Bone marrow (tissue), 2 donors: ENCODE measurements around the gene CX3CR1.

Experiments used
- DNase-seq, 2 donors: peaks; one replicate each; lab custom pipeline; 2025; lab: John Stamatoyannopoulos, UW

CX3CR1 gene

DNA sequence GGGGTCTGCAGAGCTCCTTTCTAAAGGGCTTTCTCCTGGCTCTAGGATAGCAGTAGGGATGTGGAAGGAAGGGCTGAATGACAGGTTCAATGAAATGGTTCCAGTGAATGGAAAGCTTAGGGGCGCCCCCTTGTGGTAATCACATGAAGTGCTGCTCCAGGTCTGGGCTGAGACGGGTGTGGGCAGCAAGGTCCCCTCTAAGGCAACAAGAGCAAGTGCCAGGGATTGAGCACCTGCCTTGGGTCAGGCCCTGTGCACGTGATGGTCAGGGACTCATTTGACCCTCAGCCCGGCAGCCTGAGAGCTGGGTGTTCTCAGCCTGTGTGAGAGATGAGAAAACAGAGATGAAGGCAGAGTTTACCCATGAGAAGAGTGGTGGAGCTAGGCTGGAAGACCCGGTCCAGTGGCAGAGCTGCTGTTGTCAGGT, 12.1 kb upstream of the CX3CR1 start:
- peak; percentile 37 to 50 for DNase-seq

GRCh38 chr3:39290255-39290654, 10.4 kb upstream of the CX3CR1 start:
- DNase-seq, result no peak

- no peak for DNase-seq
Observed at GRCh38 chr3:39289107-39289506, 9.3 kb upstream of the CX3CR1 start.

DNA sequence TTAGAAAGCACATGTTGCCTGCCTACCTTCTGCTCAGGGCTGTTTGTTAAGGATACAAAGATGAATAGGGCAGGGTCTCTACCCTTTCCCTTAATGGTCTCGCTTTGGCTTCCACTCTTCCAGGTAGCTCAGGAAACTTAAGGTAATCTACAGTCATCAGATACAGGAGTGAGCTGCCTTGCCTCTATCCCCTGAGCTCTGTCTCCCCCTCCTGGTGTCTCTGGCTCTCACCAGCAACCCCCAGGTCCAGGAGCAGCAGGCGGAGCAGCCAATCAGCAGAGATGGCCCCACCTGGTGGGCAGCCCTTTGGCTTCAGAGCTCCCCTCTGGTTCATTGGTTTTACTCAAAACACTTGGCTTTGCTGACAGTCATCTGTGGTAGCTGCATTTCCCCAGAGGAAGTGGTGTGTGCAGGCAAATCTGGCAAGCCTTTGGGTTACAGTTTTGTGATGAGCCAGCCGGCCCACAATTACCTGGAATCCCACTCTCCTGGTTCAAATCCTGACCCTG, 8.5 kb upstream of the CX3CR1 start:
- peak; percentile 25 to 93 for DNase-seq

GRCh38 chr3:39287216-39288164, 7.7 kb upstream of the CX3CR1 start:
- DNase-seq, result no peak

DNA sequence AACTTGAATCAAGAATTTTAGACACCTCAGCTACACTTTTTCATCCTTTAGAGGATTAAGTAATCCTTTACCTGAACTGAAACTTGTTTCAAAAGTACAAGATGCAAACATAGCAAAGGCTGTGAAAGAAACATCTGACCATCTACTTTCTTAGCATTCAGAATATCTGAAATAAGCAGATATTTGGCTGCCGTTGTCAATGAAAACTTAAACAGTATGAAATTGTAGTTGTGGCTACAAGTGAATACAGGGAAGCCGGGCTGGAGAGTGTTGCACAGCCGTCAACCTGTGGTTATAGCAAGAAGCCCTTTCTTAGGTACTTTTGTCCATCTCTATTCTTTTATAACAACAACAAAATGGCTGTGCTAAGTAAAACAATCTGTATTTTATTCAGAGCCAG, 6.9 kb upstream of the CX3CR1 start:
- no peak for DNase-seq

DNA sequence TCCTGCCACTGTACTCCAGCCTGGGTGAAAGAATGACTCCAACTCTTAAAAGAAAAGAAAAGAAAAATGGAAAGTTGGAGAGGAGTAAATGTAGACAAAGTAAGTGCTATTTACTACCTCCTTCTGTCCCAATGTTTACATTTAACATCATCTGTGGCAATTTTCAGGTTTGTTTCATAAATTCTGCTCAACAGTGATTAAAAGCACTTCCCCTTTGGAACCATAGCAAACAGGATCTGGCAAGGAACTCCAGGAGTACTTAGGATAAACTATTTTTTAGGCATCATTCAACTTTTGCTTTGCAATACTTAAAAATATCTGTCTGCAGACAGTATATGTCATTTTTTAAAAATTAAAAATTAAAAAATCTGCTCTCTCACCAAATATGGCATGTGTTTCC, 5.5 kb upstream of the CX3CR1 start:
- DNase-seq, result no peak

DNA sequence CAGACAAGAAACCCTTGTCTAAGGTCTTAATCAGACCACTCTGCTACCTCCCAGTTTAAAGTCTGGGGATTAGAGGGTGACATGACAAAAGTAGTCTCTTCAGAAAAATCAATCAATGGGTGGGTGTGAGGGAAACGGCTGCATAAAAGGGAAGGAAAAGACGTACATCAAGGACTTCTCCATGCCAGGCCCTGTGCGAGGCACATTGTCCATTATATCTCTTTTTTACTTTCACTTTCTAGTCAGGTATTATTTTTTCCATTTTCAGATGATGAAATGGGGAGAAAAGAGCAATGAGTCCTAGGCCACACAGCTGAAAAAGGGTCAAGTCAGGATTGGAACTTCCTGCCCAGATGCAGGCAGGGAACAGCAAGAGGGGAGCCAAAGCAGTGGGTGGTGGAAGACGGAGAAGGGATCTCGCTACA, 4.6 kb upstream of the CX3CR1 start:
- peak in 1 of 2 donors; percentile 59 for DNase-seq

DNA sequence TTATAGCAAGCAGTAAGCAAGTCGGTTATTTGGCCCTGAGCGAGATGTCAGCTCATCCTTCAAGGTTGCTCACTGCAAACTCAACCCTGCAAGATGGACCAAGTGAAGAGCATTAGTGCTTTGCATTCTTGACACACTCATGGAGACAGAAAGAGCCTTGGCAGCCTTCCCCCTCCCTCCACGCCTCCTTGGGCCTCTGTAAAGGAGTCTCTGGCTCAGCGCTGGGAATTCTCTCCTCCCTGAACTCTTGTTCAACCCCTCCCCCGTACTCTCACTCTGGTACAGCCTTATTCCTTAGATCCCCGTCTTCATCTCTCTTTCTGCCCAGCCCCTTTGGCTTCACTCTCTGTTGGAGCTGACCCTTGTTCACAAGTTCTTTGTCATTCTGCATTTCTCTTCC, 2.2 kb upstream of the CX3CR1 start:
- DNase-seq, result no peak

DNA sequence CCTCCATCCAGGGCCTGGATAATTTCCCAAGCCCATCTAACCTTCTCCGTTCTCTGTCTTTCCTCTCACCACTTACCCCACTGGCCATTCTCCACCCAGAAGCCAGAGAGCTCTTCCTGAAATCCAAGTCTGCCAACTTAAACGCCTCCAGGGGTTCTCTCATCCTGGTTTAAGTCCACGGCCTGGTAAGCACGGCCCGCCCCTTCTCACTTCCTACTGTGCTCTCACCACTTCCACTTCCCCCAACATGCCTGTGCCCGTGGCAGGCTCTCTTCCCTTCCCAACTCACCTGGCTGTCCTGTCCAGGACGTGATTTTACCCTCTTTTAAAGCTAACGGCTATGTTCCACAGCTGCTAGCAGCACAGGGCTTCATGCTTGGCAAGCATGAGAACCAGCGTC, 1.7 kb upstream of the CX3CR1 start:
- no peak for DNase-seq

GRCh38 chr3:39280571-39280970, 735 bp upstream of the CX3CR1 start:
- no peak for DNase-seq

DNA sequence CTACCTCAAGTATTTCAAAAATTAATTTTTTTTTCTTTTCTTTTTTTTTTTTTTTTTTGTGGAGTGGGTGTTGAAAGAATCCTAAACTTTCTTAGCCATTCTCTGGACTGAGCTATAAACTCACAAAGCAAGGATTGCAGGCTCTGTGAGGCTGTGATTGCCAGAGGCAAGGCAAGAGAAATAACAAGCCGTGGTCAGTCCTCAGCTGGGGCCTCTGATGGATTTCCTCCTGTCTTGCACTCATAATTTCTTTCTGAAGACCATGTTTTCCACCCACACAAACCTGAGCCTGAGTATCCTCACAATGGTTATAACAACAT, 1.3 kb downstream of the CX3CR1 start:
- DNase-seq, result no peak

DNA sequence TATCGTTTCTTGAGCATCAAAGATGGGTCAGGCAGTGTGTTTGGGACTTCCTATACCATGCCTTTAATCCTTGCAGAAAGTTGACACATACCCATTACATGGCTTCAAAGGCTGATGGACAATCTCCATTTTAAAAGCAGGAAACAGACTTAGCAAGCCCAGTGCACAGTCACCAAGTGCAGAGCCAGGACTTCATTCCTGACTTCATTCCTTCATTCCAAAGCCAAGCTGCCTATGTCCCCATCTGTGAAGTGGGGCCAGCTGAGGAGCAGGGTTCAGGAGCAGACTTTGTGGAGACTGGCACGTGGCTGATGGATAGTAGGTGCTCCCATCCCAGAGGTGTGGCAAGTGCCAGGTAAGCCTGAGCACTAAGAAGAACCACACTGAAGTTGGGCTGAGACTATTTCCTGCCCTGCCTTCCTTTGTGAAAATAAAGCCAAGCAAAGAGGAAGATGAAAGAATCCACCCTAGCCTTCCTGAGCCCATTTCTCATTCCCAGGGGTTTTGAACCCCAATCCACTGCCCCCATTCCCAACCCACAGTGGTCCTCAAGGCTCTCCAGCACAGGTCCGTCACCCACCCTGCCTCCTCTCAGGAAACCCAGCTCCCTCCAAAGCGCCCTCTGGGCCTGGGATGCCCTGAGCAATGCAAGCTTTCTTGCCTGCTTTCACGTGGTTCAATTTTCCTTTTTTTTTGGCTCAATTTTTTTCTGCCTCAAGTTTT, 1.8 kb downstream of the CX3CR1 start:
- DNase-seq, result no peak

- DNase-seq, result no peak
Observed at GRCh38 chr3:39276746-39277145, 3.1 kb downstream of the CX3CR1 start.

DNA sequence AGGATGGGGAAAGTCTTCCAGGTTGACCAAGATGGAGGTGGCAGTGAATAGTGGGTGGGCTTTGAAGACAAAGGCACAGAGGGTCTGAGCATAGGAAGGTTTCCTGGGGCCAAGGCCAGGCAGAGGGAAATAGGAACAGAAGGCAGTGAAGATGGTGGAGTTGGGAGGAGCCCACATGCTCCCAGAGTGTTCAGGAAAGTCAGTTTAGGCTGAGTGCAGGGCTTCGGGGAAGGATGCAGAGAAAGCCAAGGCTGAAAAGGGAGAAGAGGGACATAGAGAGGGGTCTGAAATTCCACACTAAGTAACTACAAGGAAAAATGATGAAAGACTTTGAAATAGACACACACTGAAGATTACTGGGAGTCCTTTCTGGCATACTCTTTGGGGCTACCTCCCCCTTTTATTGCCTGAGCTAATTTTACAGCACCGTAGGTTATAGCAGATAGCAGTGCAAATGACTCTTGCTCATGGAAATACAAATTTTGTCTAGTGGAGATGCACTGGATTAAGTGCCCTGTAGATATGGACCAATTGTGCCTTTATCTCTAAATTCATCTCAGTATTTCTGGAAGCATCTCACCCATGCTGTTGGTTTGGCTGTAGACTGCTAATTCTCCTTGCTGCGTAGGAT, 3.8 kb downstream of the CX3CR1 start:
- DNase-seq, result no peak

DNA sequence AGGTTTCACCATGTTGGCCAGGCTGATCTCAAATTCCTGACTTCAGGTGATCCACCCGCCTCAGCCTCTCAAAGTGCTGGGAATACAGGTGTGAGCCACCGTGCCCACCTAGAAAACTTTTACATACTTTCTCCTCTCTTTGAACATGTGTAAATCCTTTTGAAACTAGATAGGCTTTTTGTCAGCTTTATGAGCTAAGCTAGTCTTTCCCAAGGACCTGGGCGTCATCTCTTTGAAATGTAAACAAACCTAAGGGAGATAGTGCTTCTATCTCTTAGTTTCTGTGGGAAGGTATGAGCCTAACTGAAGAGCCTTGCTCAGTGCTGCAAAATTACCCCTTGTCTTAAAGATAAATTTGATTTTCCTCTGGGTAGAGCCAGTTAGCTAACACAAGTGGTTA, 4.8 kb downstream of the CX3CR1 start:
- no peak for DNase-seq

- DNase-seq, result no peak
Observed at GRCh38 chr3:39273119-39273518, 6.7 kb downstream of the CX3CR1 start.

DNA sequence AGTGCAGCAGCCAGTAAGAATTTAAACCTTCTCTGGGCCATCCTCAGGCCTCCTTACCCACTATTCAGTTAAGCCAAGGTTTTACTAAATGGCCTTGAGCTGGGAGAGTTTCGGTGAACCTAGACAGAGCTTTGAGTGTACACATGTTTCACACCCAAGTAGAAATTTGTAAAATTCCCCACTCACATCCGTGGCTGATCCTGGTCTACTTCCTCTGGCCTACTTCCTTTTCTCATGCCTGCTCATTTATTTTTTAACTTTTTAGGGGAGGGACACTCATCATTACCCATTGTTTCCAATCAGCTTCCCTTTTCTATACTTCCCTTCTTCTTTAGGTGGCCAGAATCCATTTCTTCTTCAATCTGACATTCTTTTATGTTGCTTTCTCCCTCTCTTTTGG, 7.6 kb downstream of the CX3CR1 start:
- DNase-seq, result no peak

- DNase-seq, result no peak
Observed at GRCh38 chr3:39271363-39271914, 8.4 kb downstream of the CX3CR1 start.

GRCh38 chr3:39269528-39269927, 10.3 kb downstream of the CX3CR1 start:
- DNase-seq, result no peak

- DNase-seq, result no peak
Observed at GRCh38 chr3:39268549-39268900, 11.3 kb downstream of the CX3CR1 start.
